ENCODE results near the gene UNCX.

Gene UNCX

GRCh38 chr7:1233333-1234048 lies 819 bp downstream of the UNCX start:
- DNase-seq: no peak

- no peak for DNase-seq
Measured at GRCh38 chr7:1234049-1234880, 1.6 kb downstream of the UNCX start.

- no peak for DNase-seq
Measured at GRCh38 chr7:1234881-1235500, 2.3 kb downstream of the UNCX start.

- no peak for DNase-seq
Measured at GRCh38 chr7:1235501-1236131, 2.9 kb downstream of the UNCX start.

GRCh38 chr7:1236132-1236661 lies 3.5 kb downstream of the UNCX start:
- no peak for DNase-seq

GRCh38 chr7:1236831-1237701 lies 4.4 kb downstream of the UNCX start:
- no peak for DNase-seq

GRCh38 chr7:1237704-1238255 lies 5.1 kb downstream of the UNCX start:
- no peak for DNase-seq

GRCh38 chr7:1238450-1238882 lies 5.8 kb downstream of the UNCX start:
- DNase-seq: no peak

- no peak for DNase-seq
Measured at GRCh38 chr7:1238931-1239802, 6.5 kb downstream of the UNCX start.

- no peak for DNase-seq
Measured at GRCh38 chr7:1239803-1240516, 7.3 kb downstream of the UNCX start.

GRCh38 chr7:1240517-1241257 lies 8.0 kb downstream of the UNCX start:
- DNase-seq: no peak

GRCh38 chr7:1241258-1241602 lies 8.6 kb downstream of the UNCX start:
- no peak for DNase-seq

- no peak for DNase-seq
Measured at GRCh38 chr7:1241603-1242255, 9.1 kb downstream of the UNCX start.

GRCh38 chr7:1242256-1242605 lies 9.6 kb downstream of the UNCX start:
- DNase-seq: no peak

GRCh38 chr7:1242606-1243289 lies 10.1 kb downstream of the UNCX start:
- DNase-seq: no peak

GRCh38 chr7:1243290-1243963 lies 10.8 kb downstream of the UNCX start:
- DNase-seq: no peak

GRCh38 chr7:1243964-1244416 lies 11.3 kb downstream of the UNCX start:
- DNase-seq: no peak
